Endometrial microvascular endothelial cells (primary cell): ENCODE data around the gene NINL. TPM values are rescaled to one million over a fixed set of nuclear protein-coding genes. Genes with fewer than 3 reads are reported as not detected.

Source experiments
- in situ Hi-C: cut with HindIII; loops from 2 replicates; pipeline ENCODE4 v1.10.0; 2017; ENCODE audit warnings: low sequenced_read_pairs, low pct_unique_long_range_greater_than_20kb; ENCODE audit errors: inconsistent ontology term
- total RNA-seq: library from RNA; depleted of rRNA; stranded (reverse); fragments of >200 nt; gene quantifications from one replicate; pipeline ENCODE4 v1.2.3, GENCODE V29; 2015; ENCODE audit errors: inconsistent ontology term

NINL gene
- total RNA-seq, 1 donor from 2014 or later: 2.5 TPM

GRCh38 chr20:25539742-25540672, 45.3 kb downstream of the NINL start:
- in situ Hi-C loops: no loop called here

- in situ Hi-C loops: no loop called here
Measured at GRCh38 chr20:25538838-25539665, 46.3 kb downstream of the NINL start.

GRCh38 chr20:25537890-25538289, 47.4 kb downstream of the NINL start:
- in situ Hi-C loops: no loop called here

GRCh38 chr20:25535762-25536161, 49.6 kb downstream of the NINL start:
- in situ Hi-C loops: no loop called here

- in situ Hi-C loops: no loop called here
Measured at GRCh38 chr20:25534845-25535244, 50.5 kb downstream of the NINL start.

- in situ Hi-C loops: no loop called here
Measured at GRCh38 chr20:25533920-25534700, 51.2 kb downstream of the NINL start.

- in situ Hi-C loops: no loop called here
Measured at GRCh38 chr20:25532971-25533391, 52.4 kb downstream of the NINL start.

GRCh38 chr20:25532015-25532751, 53.1 kb downstream of the NINL start:
- in situ Hi-C loops: no loop called here

GRCh38 chr20:25529295-25529951, 55.9 kb downstream of the NINL start:
- in situ Hi-C loops: no loop called here

- in situ Hi-C loops: no loop called here
Measured at GRCh38 chr20:25527949-25528348, 57.4 kb downstream of the NINL start.

- in situ Hi-C loops: no loop called here
Measured at GRCh38 chr20:25526446-25526845, 58.9 kb downstream of the NINL start.

GRCh38 chr20:25525867-25526266, 59.5 kb downstream of the NINL start:
- in situ Hi-C loops: no loop called here

- in situ Hi-C loops: no loop called here
Measured at GRCh38 chr20:25525295-25525694, 60.0 kb downstream of the NINL start.

- in situ Hi-C loops: no loop called here
Measured at GRCh38 chr20:25521382-25521781, 63.9 kb downstream of the NINL start.

- in situ Hi-C loops: no loop called here
Measured at GRCh38 chr20:25517124-25517523, 68.2 kb downstream of the NINL start.

- in situ Hi-C loops: no loop called here
Measured at GRCh38 chr20:25514747-25515340, 70.5 kb downstream of the NINL start.

GRCh38 chr20:25514195-25514594, 71.1 kb downstream of the NINL start:
- in situ Hi-C loops: no loop called here

- in situ Hi-C loops: no loop called here
Measured at GRCh38 chr20:25512709-25513108, 72.6 kb downstream of the NINL start.
